HG03135 (cell line): ENCODE measurements around the gene PRDM7.
A peak's percentile ranks its signal among the peaks of the same experiment; 100 is the strongest.

ENCODE experiments used
- ATAC-seq: cut with Tn5 transposase; IDR thresholded peaks from one replicate; pipeline ENCODE4 v1.9.1; 2021; ENCODE audit warnings: mild to moderate bottlenecking, moderate library complexity; ENCODE audit not compliant: unreplicated experiment

PRDM7 gene

GRCh38 chr16:90037276-90037675 is 39.9 kb downstream of the PRDM7 start:
- no peak for ATAC-seq

GRCh38 chr16:90035902-90036301 is 41.2 kb downstream of the PRDM7 start:
- no peak for ATAC-seq

GRCh38 chr16:90034504-90034903 is 42.6 kb downstream of the PRDM7 start:
- ATAC-seq, result no peak

- ATAC-seq, result no peak
These were observed 43.7 kb downstream of the PRDM7 start for GRCh38 chr16:90033387-90033786.

GRCh38 chr16:90032674-90033331 is 44.3 kb downstream of the PRDM7 start:
- no peak for ATAC-seq

GRCh38 chr16:90031931-90032673 is 45.0 kb downstream of the PRDM7 start:
- ATAC-seq, result no peak

GRCh38 chr16:90031186-90031930 is 45.8 kb downstream of the PRDM7 start:
- ATAC-seq, result no peak

GRCh38 chr16:90028985-90029384 is 48.1 kb downstream of the PRDM7 start:
- ATAC-seq, result no peak

GRCh38 chr16:90027611-90028010 is 49.5 kb downstream of the PRDM7 start:
- no peak for ATAC-seq

- ATAC-seq, result no peak
These were observed 51.0 kb downstream of the PRDM7 start for GRCh38 chr16:90026135-90026534.

GRCh38 chr16:90023078-90023447 is 54.1 kb downstream of the PRDM7 start:
- ATAC-seq, result no peak

- ATAC-seq, result peak; percentile 67
These were observed 54.7 kb downstream of the PRDM7 start for GRCh38 chr16:90022209-90023077.

GRCh38 chr16:90020838-90021382 is 56.2 kb downstream of the PRDM7 start:
- no peak for ATAC-seq

- no peak for ATAC-seq
These were observed 56.8 kb downstream of the PRDM7 start for GRCh38 chr16:90020260-90020837.

GRCh38 chr16:90019543-90020259 is 57.4 kb downstream of the PRDM7 start:
- ATAC-seq, result no peak

- ATAC-seq, result no peak
These were observed 58.2 kb downstream of the PRDM7 start, which contains the start of gene DBNDD1 for GRCh38 chr16:90018652-90019542. Gene DBNDD1, minus strand, starts transcription at chr16:90019456. Its CDS starts 115 bp downstream, at chr16:90019341.

GRCh38 chr16:90018297-90018651 is 58.9 kb downstream of the PRDM7 start:
- no peak for ATAC-seq

GRCh38 chr16:90016339-90016950 is 60.7 kb downstream of the PRDM7 start:
- ATAC-seq, result no peak
